HCT116 (cell line): Measurements from ENCODE around the gene RANGAP1. TPM values are rescaled to one million over a fixed set of nuclear protein-coding genes. Genes with fewer than 3 reads are reported as not detected.

Experiments used
- ATAC-seq: fragments of 200-7000 bp; cut with Tn5 transposase; 2 replicates; pipeline ENCODE4 v1.9.1; 2020; ENCODE audit warnings: mild to moderate bottlenecking, moderate library complexity
- BruUV-seq: library from RNA; stranded (reverse); fragments of 400-500 nt; replicated peaks from 2 replicates; lab custom pipeline; 2021; lab: Mats Ljungman, UMichigan
- CTCF ChIA-PET: fragments of 300-600 bp; sonication (Branson Sonifier 250); formaldehyde crosslinking; loops from one replicate; lab custom pipeline; 2021; ENCODE audit warnings: antibody characterized with exemption; lab: Charles Lee
- POLR2A ChIA-PET: fragments of 300-600, 350-600 bp; sonication (Branson Sonifier 250); formaldehyde crosslinking; loops from one replicate; lab custom pipeline; 2021; ENCODE audit warnings: antibody characterized with exemption; lab: Charles Lee
- RAD21 ChIA-PET, 2 experiments: fragments of 300-600 bp; sonication (Branson Sonifier 250); formaldehyde crosslinking; loops; one replicate each; lab custom pipeline; 2023; ENCODE audit warnings: low total read pairs in 2 of 2; ENCODE audit not compliant: uncharacterized antibody in 2 of 2, unreplicated experiment in 2 of 2, low non-redundant PET in 1 of 2; lab: Charles Lee
- DNase-seq: peaks from one replicate; pipeline ENCODE4 v3.0.0-alpha.2; 2010; ENCODE audit warnings: low read depth, low spot score
- H2AFZ ChIP-seq: fragments of 200-600 bp; shearing (Covaris generic), sonication (generic); 2 replicates; pipeline ENCODE4 v1.6.1; 2017; ENCODE audit warnings: low read depth, mixed run types, mixed read lengths, antibody characterized with exemption, low read length; ENCODE audit not compliant: poor library complexity, severe bottlenecking
- H3K27ac ChIP-seq: 2 replicates; pipeline ENCODE4 v1.5.1; 2012; ENCODE audit warnings: low read depth, low read length
- H3K27me3 ChIP-seq: fragments of 200-600 bp; sonication (generic); 2 replicates; pipeline ENCODE4 v1.6.1; 2016; ENCODE audit warnings: mixed run types, low read length, mixed read lengths; ENCODE audit not compliant: insufficient read depth
- H3K36me3 ChIP-seq, 2 experiments: fragments of 200-500 bp in 1 of 2; fragments of 200-600 bp in 1 of 2; sonication (Bioruptor generic) in 1 of 2; sonication (generic) in 1 of 2; 2 replicates each; pipeline versions ENCODE4 v1.5.1 to v1.6.1; 2014 to 2016; ENCODE audit warnings: low read length in 2 of 2, inconsistent platforms in 1 of 2, mixed read lengths in 1 of 2, mixed run types in 1 of 2; ENCODE audit not compliant: insufficient read depth in 2 of 2, control insufficient read depth in 1 of 2
- H3K4me1 ChIP-seq, 2 experiments: fragments of 200-600 bp in 1 of 2; sonication (generic) in 1 of 2; 2 replicates each; pipeline versions ENCODE4 v1.5.1 to v1.6.1; 2012 to 2017; ENCODE audit warnings: low read length in 2 of 2, inconsistent platforms in 1 of 2, mild to moderate bottlenecking in 1 of 2, mixed read lengths in 1 of 2, mixed run types in 1 of 2, moderate library complexity in 1 of 2; ENCODE audit not compliant: insufficient read depth in 2 of 2, control insufficient read depth in 1 of 2
- H3K4me2 ChIP-seq: fragments of 200-600 bp; sonication (generic); 2 replicates; pipeline ENCODE4 v1.6.1; 2017; ENCODE audit warnings: mixed run types, low read length, mixed read lengths
- H3K4me3 ChIP-seq, 2 experiments: fragments of 200-600 bp in 1 of 2; sonication (generic) in 1 of 2; replicated peaks in 1 of 2; 2 replicates each; pipeline ENCODE4 v1.5.1; 2011 to 2016; ENCODE audit warnings: low read length in 2 of 2, control low read depth in 1 of 2, low read depth in 1 of 2, mild to moderate bottlenecking in 1 of 2, mixed read lengths in 1 of 2, mixed run types in 1 of 2
- H3K79me2 ChIP-seq: fragments of 200-600 bp; sonication (generic); 2 replicates; pipeline ENCODE4 v1.6.1; 2017; ENCODE audit warnings: mild to moderate bottlenecking, mixed run types, low read length, moderate library complexity, mixed read lengths; ENCODE audit not compliant: insufficient read depth
- H3K9ac ChIP-seq: fragments of 200-600 bp; sonication (generic); 2 replicates; pipeline ENCODE4 v1.6.1; 2016; ENCODE audit warnings: low read length, mixed read lengths
- H3K9me2 ChIP-seq: fragments of 200-600 bp; sonication (generic), shearing (Covaris generic); 2 replicates; pipeline ENCODE4 v1.6.1; 2017; ENCODE audit warnings: mixed run types, mild to moderate bottlenecking, moderate library complexity; ENCODE audit not compliant: insufficient read depth
- H3K9me3 ChIP-seq, 2 experiments: fragments of 200-500 bp in 1 of 2; fragments of 200-600 bp in 1 of 2; sonication (Bioruptor generic) in 1 of 2; sonication (generic) in 1 of 2; 2 replicates each; pipeline ENCODE4 v1.6.1; 2014 to 2017; ENCODE audit warnings: low read length in 2 of 2, mixed read lengths in 2 of 2, inconsistent platforms in 1 of 2, low read depth in 1 of 2, mild to moderate bottlenecking in 1 of 2, mixed run types in 1 of 2, moderate library complexity in 1 of 2; ENCODE audit not compliant: control insufficient read depth in 1 of 2, insufficient read depth in 1 of 2
- H4K20me1 ChIP-seq: fragments of 200-600 bp; sonication (generic), shearing (Covaris generic); 2 replicates; pipeline ENCODE4 v1.6.1; 2017; ENCODE audit warnings: mixed run types, mild to moderate bottlenecking, moderate library complexity; ENCODE audit not compliant: insufficient read depth
- CTCF ChIP-seq, 3 experiments: fragments of 200-600 bp in 1 of 3; sonication (generic) in 1 of 3; IDR thresholded peaks in 2 of 3; conservative IDR thresholded peaks in 1 of 3; 2 replicates each; pipeline ENCODE4 v1.5.1; 2012 to 2017; ENCODE audit warnings: low read depth in 2 of 3, low read length in 2 of 3, antibody characterized with exemption in 1 of 3, borderline replicate concordance in 1 of 3, control low read depth in 1 of 3, mild to moderate bottlenecking in 1 of 3, mixed read lengths in 1 of 3, mixed run types in 1 of 3, moderate library complexity in 1 of 3; ENCODE audit not compliant: insufficient read depth in 1 of 3
- ZFX ChIP-seq: fragments of 450-650 bp; IDR thresholded peaks from 2 replicates; pipeline ENCODE4 v1.6.1; 2017
- intact Hi-C: fragments of 100-400 bp; cut with micrococcal nuclease; formaldehyde crosslinking; loops from 2 replicates; pipeline ENCODE4 v1.10.0; 2022
- total RNA-seq: library from RNA; stranded (reverse); gene quantifications from one replicate; pipeline ENCODE4 v1.2.1, GENCODE V29; 2021; ENCODE audit not compliant: unreplicated experiment

Gene RANGAP1
- total RNA-seq, 1 experiment from 2014 or later: 121 TPM

DNA sequence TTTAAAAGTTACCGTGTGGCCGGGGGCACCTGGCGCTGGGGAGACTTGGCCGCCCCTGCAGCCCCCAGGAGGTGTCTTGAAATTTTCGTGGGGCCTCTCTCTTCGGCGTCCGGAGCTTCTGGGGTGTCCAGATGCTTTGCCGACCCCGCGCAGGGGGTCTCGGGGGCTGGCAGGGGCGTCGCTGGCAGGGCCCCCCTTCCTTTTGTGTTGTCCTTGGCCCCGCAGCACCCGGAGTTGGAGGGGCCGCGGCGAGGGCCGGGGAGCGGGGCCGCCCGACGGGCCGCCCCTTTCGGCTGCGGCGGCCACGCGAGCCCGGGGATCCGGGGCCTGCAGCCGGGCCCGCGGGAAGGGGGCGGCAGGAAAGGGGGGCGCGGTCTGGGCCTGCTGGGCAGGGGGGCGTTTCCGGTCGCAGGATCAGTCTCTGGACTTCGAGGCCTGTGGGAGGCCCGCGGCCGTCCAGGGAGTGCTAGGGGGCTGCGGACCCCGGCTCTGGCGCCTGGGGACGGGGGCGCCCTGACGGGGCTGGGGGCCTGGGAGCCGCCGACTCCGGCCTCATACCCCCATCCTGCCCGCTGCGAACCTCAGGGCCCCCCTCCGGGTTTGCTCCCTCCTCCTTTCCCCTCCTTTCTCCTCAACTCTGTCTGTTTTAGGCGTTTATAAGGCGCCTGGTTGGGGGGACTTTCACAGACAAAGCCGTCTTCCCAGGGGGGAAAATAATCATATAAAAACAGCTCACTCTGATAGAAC, 16.2 kb upstream of the RANGAP1 start:
- peak overlapping the region; percentile 81 to 86 for H3K4me3 ChIP-seq
- no peaks in the 10 kb centered on the region for H3K9me2 ChIP-seq
- H3K9ac ChIP-seq: peak overlapping the region; percentile 98
- no TSS peak for BruUV-seq
- no peak overlapping the region for H2AFZ ChIP-seq
- H3K9me3 ChIP-seq: no peaks in the 10 kb centered on the region
- no peaks in the 10 kb centered on the region for H3K36me3 ChIP-seq
- no peaks in the 10 kb centered on the region for H4K20me1 ChIP-seq
- POLR2A ChIA-PET: interaction anchor here (0.9 to 1.2 kb wide), 4 partner anchors 10 to 79 kb away, joined by 3 to 5 read pairs (median 4); partner anchors contain the start of genes RANGAP1 and TEF
- H3K4me1 ChIP-seq: peaks cover 12 to 41% of the 10 kb centered on the region in 2 experiments
- ATAC-seq (no peak; the same call in 1 of the 2 replicates), DNase-seq (no peak)
- H3K27me3 ChIP-seq: no peaks in the 10 kb centered on the region
- CTCF ChIA-PET: interaction anchor here (0.7 to 1.2 kb wide), 5 partner anchors 8 to 15 kb away, joined by 3 to 4 read pairs (median 4); no protein-coding TSS in a partner anchor
- H3K4me2 ChIP-seq: peak overlapping the region; percentile 79
- intact Hi-C loops: no loop called here
- TF ChIP-seq CTCF (IDR thresholded peaks at IDR 0.05 in 2 of 3, conservative IDR thresholded peaks at IDR 0.05 in 1 of 3; ENCODE audit: borderline replicate concordance in 1 of 3, insufficient read depth in 1 of 3, low read depth in 2 of 3, low read length in 2 of 3) (no peak), ZFX (peak; percentile 100)
- RAD21 ChIA-PET: no interaction called here
- H3K79me2 ChIP-seq: peaks cover 56% of the 10 kb centered on the region
- H3K27ac ChIP-seq: peak overlapping the region; percentile 90
